Upper lobe of left lung (tissue), 4 donors: ENCODE measurements around the gene ZG16.

Source experiments
- CTCF ChIP-seq, 6 experiments: fragments of 450-650 bp in 4 of 6; fragments of 200-600 bp in 2 of 6; sonication (generic) in 2 of 6; IDR thresholded peaks; one replicate each; pipeline ENCODE4 v1.5.1; 2016 to 2019; ENCODE audit warnings: antibody characterized with exemption in 6 of 6
- EP300 ChIP-seq, 4 donors: sonication (generic); formaldehyde crosslinking; IDR thresholded peaks; one replicate each; pipeline ENCODE4 v1.5.1; 2017; ENCODE audit warnings: antibody characterized with exemption in 4 of 4, control low read depth in 2 of 4
- POLR2A ChIP-seq, 4 donors: fragments of 450-650 bp; IDR thresholded peaks; one replicate each; pipeline ENCODE4 v1.5.1; 2016 to 2017; ENCODE audit warnings: antibody characterized with exemption in 4 of 4, mild to moderate bottlenecking in 2 of 4
- POLR2AphosphoS5 ChIP-seq, 2 donors: sonication (generic); formaldehyde crosslinking; IDR thresholded peaks; one replicate each; pipeline ENCODE4 v1.5.1; 2017; ENCODE audit warnings: antibody characterized with exemption in 2 of 2

DNA sequence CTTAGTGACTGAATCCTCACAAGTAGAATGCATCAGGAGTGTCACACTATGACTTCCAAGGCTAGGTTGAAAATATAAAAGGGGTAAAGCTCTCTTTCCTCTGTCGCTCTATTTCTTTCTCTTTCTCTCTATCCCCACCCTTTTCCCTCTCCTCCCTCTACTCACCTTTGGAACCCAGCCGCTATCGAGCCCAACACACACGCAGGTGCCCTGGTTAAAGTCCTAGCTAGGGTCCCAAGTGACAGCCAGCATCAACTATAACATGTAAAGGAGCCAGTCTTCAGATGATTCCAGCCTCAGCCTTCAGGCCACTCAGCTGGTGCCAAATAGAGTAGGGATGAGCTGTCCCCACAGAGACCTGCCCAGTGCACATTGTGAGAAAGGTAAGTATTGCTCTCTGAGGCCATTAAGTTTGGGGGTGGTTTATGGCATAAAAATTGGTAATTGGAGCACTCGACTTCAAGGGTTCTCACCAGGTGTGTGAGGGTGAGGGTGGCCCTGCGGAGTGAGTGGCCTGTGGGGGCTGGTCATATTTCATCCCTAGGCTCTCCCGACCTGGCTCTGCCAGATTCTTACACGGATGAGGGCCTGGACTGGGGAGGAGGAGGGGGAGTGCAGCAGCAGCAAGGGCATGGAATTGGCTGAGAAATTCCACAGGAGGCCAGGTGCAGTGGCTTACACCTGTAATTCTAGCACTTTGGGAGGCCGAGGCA lies 17.3 kb upstream of the ZG16 start:
- TF ChIP-seq CTCF (IDR thresholded peaks at IDR 0.05) (no peak), POLR2AphosphoS5 (IDR thresholded peaks at IDR 0.05) (no peak), POLR2A (IDR thresholded peaks at IDR 0.05) (no peak), EP300 (IDR thresholded peaks at IDR 0.05) (no peak)
